Pancreas (tissue), 10 donors: Measurements from ENCODE around the gene PKNOX2. TPM values are rescaled to one million over a fixed set of nuclear protein-coding genes. Genes with fewer than 3 reads are reported as not detected.

Experiments used
- ATAC-seq, 4 donors: fragments of 200-7000 bp; cut with Tn5 transposase; one replicate each; pipeline versions ENCODE4 v1.8.0 to v1.9.1; 2020; ENCODE audit warnings: mild to moderate bottlenecking in 4 of 4, moderate library complexity in 4 of 4
- DNase-seq, 6 donors: peaks; one replicate each; pipeline ENCODE4 v3.0.0-alpha.2; 2020
- FAIRE-seq: peaks from 2 replicates; lab custom pipeline; 2012; peaks lifted over from hg19 to GRCh38; lab: Jason Lieb, UNC
- H3K27ac ChIP-seq, 4 donors: fragments of 200-600 bp; sonication (generic); 1 replicate in 3 of 4; 2 replicates in 1 of 4; pipeline versions ENCODE4 v1.5.0 to v1.8.0; 2020
- H3K27me3 ChIP-seq, 4 donors: fragments of 200-600 bp; one replicate each; pipeline ENCODE4 v1.8.0; 2021
- H3K36me3 ChIP-seq, 3 donors: fragments of 200-600 bp; sonication (generic) in 1 of 3; one replicate each; pipeline versions ENCODE4 v1.5.0 to v1.8.0; 2020 to 2021
- H3K4me1 ChIP-seq, 3 donors: fragments of 200-600 bp; one replicate each; pipeline ENCODE4 v1.8.0; 2021
- H3K4me3 ChIP-seq, 4 donors: fragments of 200-600 bp; sonication (generic) in 2 of 4; one replicate each; pipeline versions ENCODE4 v1.5.0 to v1.8.0; 2020 to 2021
- H3K9me3 ChIP-seq, 4 donors: fragments of 200-600 bp; one replicate each; pipeline ENCODE4 v1.8.0; 2021
- CTCF ChIP-seq, 4 donors: fragments of 200-600 bp; sonication (generic) in 3 of 4; IDR thresholded peaks; one replicate each; pipeline versions ENCODE4 v1.5.0 to v1.8.0; 2021; ENCODE audit warnings: antibody characterized with exemption in 4 of 4
- WGBS, 2 donors: extraction: QIAGEN DNeasy Blood & Tissue Kit; methylation state at CpG; one replicate each; pipeline ENCODE4 v1.1.7; 2013; 5-methylcytosine and 5-hydroxymethylcytosine counted together
- intact Hi-C, 3 donors: fragments of 100-400 bp; cut with DNase I; formaldehyde crosslinking; loops; one replicate each; pipeline versions ENCODE4 v1.11.1 to v1.14.2; 2022
- polyA plus RNA-seq, 2 donors: library from polyadenylated mRNA; stranded (reverse); fragments of 200-250 nt; gene quantifications; one replicate each; pipeline ENCODE4 v1.2.3, GENCODE V29; 2013
- total RNA-seq, 6 donors: library from RNA; stranded (reverse); fragmentation: NEBNext Ultra II Directional in 4 of 6; extraction: Animal tissue kit (Norgen Biotek cat#: 25700) in 4 of 6; gene quantifications; one replicate each; pipeline versions ENCODE4 v1.2.1 to v1.2.4, GENCODE V29; 2021 to 2023
- donor health status: healthy with polysubstance abuse.
- donor health status: DM: no; HTN: no; CAD: no; lungs with moderate emphysema.
- donor health status: DM: no; HTN: no; CAD: no.
- donor health status: control.
- donor health status: control.
- donor health status: Bipolar disorder and iron deficiency.
- donor health status: DM: yes; HTN: yes; CAD: no.
- donor health status: DM: no; HTN: no; CAD: no.
- donor health status: DM: no; HTN: no; CAD: no.
- donor health status: DM: yes; HTN: yes; CAD: no.

PKNOX2 gene
- total and polyA plus RNA-seq, 8 donors: 3.4 to 8.1 (median 5.8) TPM

- Histone ChIP-seq H3K27me3 (no peaks in the 10 kb centered on the region), H3K4me1 (peaks cover 0 to 4% (median 3%) of the 10 kb centered on the region in 3 donors), H3K27ac (no peak overlapping the region), H3K9me3 (no peaks in the 10 kb centered on the region), H3K36me3 (no peaks in the 10 kb centered on the region), H3K4me3 (no peak overlapping the region)
- intact Hi-C loops: loop anchor here in 1 of 3 donors (10.0 kb wide), 1 partner anchor 387 kb away; the partner anchor contains the start of gene CCDC15
- ATAC-seq (no peak), FAIRE-seq (no peak), DNase-seq (no peak)
- no peak for TF ChIP-seq CTCF (IDR thresholded peaks at IDR 0.05)
- WGBS, 2 donors: 91 to 93% methylated on average over 13 of the region's 13 CpGs
These were observed 177.1 kb downstream of the PKNOX2 start for GRCh38 chr11:125341676-125342075.

- Histone ChIP-seq H3K9me3 (no peaks in the 10 kb centered on the region), H3K36me3 (no peaks in the 10 kb centered on the region), H3K4me1 (peaks cover 0 to 4% (median 3%) of the 10 kb centered on the region in 3 donors), H3K27me3 (no peaks in the 10 kb centered on the region), H3K4me3 (no peak overlapping the region), H3K27ac (no peak overlapping the region)
- DNase-seq: no peak
- no peak for FAIRE-seq
- 73 to 76% methylated on average over 16 of the region's 16 CpGs for WGBS, 2 donors
- intact Hi-C loops: loop anchor here in 1 of 3 donors (10.0 kb wide), 1 partner anchor 388 kb away; the partner anchor contains the start of gene CCDC15
- ATAC-seq: no peak
- no peak for TF ChIP-seq CTCF (IDR thresholded peaks at IDR 0.05)
These were observed 177.9 kb downstream of the PKNOX2 start for GRCh38 chr11:125342281-125342930.

GRCh38 chr11:125343086-125343717, 178.7 kb downstream of the PKNOX2 start:
- no peak overlapping the region for H3K4me3 ChIP-seq
- ATAC-seq (no peak), DNase-seq (no peak), FAIRE-seq (no peak)
- intact Hi-C loops: loop anchor here in 1 of 3 donors (10.0 kb wide), 1 partner anchor 388 kb away; the partner anchor contains the start of gene CCDC15
- TF ChIP-seq CTCF (IDR thresholded peaks at IDR 0.05): no peak
- no peaks in the 10 kb centered on the region for H3K36me3 ChIP-seq
- peaks cover 0 to 4% (median 3%) of the 10 kb centered on the region in 3 donors for H3K4me1 ChIP-seq
- no peaks in the 10 kb centered on the region for H3K27me3 ChIP-seq
- no peaks in the 10 kb centered on the region for H3K9me3 ChIP-seq
- 83 to 91% methylated on average over 7 of the region's 7 CpGs for WGBS, 2 donors
- H3K27ac ChIP-seq: no peak overlapping the region

GRCh38 chr11:125343718-125344131, 179.2 kb downstream of the PKNOX2 start:
- WGBS, 2 donors: 73 to 92% methylated on average over 13 of the region's 13 CpGs
- no peaks in the 10 kb centered on the region for H3K27me3 ChIP-seq
- intact Hi-C loops: loop anchor here in 1 of 3 donors (10.0 kb wide), 1 partner anchor 389 kb away; the partner anchor contains the start of gene CCDC15
- no peaks in the 10 kb centered on the region for H3K36me3 ChIP-seq
- H3K4me1 ChIP-seq: peaks cover 0 to 4% (median 3%) of the 10 kb centered on the region in 3 donors
- ATAC-seq (no peak), DNase-seq (no peak), FAIRE-seq (no peak)
- H3K4me3 ChIP-seq: no peak overlapping the region
- H3K9me3 ChIP-seq: no peaks in the 10 kb centered on the region
- H3K27ac ChIP-seq: no peak overlapping the region
- TF ChIP-seq CTCF (IDR thresholded peaks at IDR 0.05): no peak
